C4-2B (cell line): ENCODE measurements around the gene NT5C2.

Experiments used
- CTCF ChIP-seq: fragments of 450-650 bp; conservative IDR thresholded peaks from 2 replicates; pipeline ENCODE4 v1.5.1; 2017; ENCODE audit warnings: mild to moderate bottlenecking
- ZFX ChIP-seq: fragments of 450-650 bp; IDR thresholded peaks from 2 replicates; pipeline ENCODE4 v1.6.1; 2017

DNA sequence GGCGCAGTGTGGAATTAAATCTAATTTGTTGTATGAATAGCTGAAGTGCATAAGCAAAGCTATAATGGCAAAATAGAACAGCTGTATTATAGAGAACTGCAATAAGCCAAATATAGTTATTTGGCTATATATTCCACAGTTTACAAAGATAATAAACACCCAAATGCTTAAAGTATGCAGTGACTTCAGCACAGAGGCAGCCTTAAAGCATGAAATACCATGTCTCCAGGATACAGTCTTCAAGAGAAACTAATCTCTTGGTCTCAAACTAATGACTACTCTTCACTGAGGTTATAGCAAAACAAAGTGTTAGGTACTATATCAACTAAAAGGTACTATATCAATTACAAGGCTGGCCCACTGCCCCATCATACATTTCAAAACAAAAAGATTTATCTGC is 48.0 kb downstream of the NT5C2 start:
- no peak for TF ChIP-seq CTCF
- TF ChIP-seq ZFX, result no peak
